ENCODE results near the gene ZRANB1.

- no peak for TF ChIP-seq POLR2A (IDR thresholded peaks at IDR 0.05)
- no peak for TF ChIP-seq CTCF (IDR thresholded peaks at IDR 0.05)
- TF ChIP-seq POLR2AphosphoS5 (IDR thresholded peaks at IDR 0.05), result no peak
Measured at GRCh38 chr10:124963866-124964720, 22.2 kb downstream of the ZRANB1 start.
